HFFc6 (cell line): ENCODE results near the gene FAM222B. TPM values are rescaled to one million over a fixed set of nuclear protein-coding genes. Genes with fewer than 3 reads are reported as not detected.

ENCODE experiments used
- DNase-seq: peaks from one replicate; pipeline ENCODE4 v3.0.0-alpha.2; 2018
- H3K27ac Mint-ChIP-seq: 2 replicates; pipeline ENCODE4 v1.8.0; 2020; ENCODE audit warnings: mild to moderate bottlenecking, mixed read lengths
- H3K27me3 Mint-ChIP-seq: 2 replicates; pipeline ENCODE4 v1.8.0; 2021; ENCODE audit warnings: mild to moderate bottlenecking, moderate library complexity, mixed read lengths; ENCODE audit not compliant: insufficient read depth
- H3K36me3 Mint-ChIP-seq: 2 replicates; pipeline ENCODE4 v1.8.0; 2021; ENCODE audit warnings: low read depth, mixed read lengths
- H3K4me1 Mint-ChIP-seq: 2 replicates; pipeline ENCODE4 v1.8.0; 2020; ENCODE audit warnings: low read depth, mixed read lengths
- H3K4me3 Mint-ChIP-seq: 2 replicates; pipeline ENCODE4 v1.8.0; 2020; ENCODE audit warnings: mild to moderate bottlenecking, moderate library complexity, mixed read lengths
- H3K9me3 Mint-ChIP-seq: 2 replicates; pipeline ENCODE4 v1.8.0; 2020; ENCODE audit warnings: mild to moderate bottlenecking, mixed read lengths
- total RNA-seq, 6 experiments: library from RNA; stranded (reverse); fragmentation: NEBNext Ultra II Directional; extraction: Animal tissue kit (Norgen Biotek cat#: 25700); gene quantifications; 2 replicates in 1 of 6; 3 replicates in 5 of 6; pipeline ENCODE4 v1.2.3, GENCODE V29; 2021
- TF ChIP-seq, protein P1 (sequence below): fragments of 200-600 bp; sonication (generic); IDR thresholded peaks from 2 replicates; pipeline ENCODE4 v1.5.0; 2021; ENCODE audit warnings: antibody characterized with exemption, mild to moderate bottlenecking

FAM222B gene
- total RNA-seq, 6 experiments from 2014 or later = 14.5 to 17.2 (median 16.6) TPM

DNA sequence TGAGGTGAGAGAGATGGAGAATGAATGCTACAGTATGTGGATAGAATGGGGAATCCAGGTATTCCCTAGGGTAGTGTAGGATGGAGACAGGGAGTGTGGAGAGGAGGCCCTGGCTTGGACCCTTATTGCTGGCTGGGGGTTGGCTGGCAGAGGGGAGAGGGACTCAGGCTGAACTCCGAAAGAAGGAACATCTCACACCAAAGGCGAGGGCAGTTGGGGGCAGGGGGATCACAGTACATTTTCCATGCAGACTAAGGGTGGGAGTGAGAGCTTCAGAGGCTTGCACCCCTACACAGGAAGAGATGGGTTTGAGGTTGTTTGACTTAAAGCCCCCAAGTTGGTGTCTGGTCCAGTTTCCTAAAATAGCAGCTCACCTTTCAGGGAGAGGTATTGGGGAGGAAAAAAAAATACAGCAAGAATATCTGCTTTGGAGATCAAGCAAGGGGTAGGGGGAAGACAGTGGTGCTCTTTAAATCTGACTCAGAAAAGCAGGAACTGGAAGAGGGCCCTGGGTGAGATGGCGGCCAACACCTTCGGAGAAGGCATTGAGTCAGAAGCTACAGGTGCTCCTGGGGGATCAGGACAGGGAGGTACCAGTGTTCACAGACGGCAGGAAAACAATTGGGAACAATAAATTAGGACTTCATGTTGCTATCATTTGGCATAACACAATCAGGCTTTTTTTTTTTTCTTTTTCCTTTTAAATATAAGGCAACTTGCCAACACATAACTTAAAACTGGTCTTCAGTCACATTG is 86.4 kb downstream of the FAM222B start:
- TF ChIP-seq, protein P1, sequence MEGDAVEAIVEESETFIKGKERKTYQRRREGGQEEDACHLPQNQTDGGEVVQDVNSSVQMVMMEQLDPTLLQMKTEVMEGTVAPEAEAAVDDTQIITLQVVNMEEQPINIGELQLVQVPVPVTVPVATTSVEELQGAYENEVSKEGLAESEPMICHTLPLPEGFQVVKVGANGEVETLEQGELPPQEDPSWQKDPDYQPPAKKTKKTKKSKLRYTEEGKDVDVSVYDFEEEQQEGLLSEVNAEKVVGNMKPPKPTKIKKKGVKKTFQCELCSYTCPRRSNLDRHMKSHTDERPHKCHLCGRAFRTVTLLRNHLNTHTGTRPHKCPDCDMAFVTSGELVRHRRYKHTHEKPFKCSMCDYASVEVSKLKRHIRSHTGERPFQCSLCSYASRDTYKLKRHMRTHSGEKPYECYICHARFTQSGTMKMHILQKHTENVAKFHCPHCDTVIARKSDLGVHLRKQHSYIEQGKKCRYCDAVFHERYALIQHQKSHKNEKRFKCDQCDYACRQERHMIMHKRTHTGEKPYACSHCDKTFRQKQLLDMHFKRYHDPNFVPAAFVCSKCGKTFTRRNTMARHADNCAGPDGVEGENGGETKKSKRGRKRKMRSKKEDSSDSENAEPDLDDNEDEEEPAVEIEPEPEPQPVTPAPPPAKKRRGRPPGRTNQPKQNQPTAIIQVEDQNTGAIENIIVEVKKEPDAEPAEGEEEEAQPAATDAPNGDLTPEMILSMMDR = no peak
- DNase-seq = no peak
- Mint-ChIP-seq H3K4me1 (peaks cover 24% of the 10 kb centered on the region), H3K4me3 (no peak overlapping the region), H3K27ac (no peak overlapping the region; the same call in 1 of the 2 replicates), H3K27me3 (peaks cover 24% of the 10 kb centered on the region), H3K9me3 (no peaks in the 10 kb centered on the region), H3K36me3 (peaks cover 13% of the 10 kb centered on the region; the same call in 1 of the 2 replicates)

DNA sequence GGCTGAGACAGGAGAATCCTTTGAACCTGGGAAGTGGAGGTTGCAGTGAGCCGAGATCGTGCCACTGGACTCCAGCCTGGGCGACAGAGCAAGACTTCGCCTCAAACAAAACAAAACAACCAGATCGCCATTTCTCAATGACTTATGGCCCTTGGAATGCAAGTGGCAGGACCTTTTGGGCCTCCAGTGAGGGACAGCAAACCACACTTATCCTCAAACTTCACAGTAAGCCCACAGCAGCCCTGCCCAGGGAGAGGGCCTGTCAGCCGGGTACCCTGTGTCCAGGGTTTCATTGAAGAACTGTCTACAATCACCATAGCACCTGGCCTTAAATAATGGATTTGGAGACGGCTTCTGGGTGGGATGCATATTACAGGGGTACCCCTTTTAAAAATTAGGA is 87.1 kb downstream of the FAM222B start:
- Mint-ChIP-seq H3K4me1 (peaks cover 19% of the 10 kb centered on the region), H3K4me3 (no peak overlapping the region), H3K9me3 (no peaks in the 10 kb centered on the region), H3K36me3 (peaks cover 13% of the 10 kb centered on the region), H3K27me3 (peaks cover 27% of the 10 kb centered on the region), H3K27ac (peak overlapping the region; percentile 27; the same call in 1 of the 2 replicates)
- TF ChIP-seq, protein P1 = no peak
- DNase-seq = no peak

- no peaks in the 10 kb centered on the region for H3K9me3 Mint-ChIP-seq
- H3K4me3 Mint-ChIP-seq = no peak overlapping the region; the same call in 1 of the 2 replicates
- H3K27ac Mint-ChIP-seq = no peak overlapping the region
- peaks cover 35% of the 10 kb centered on the region for H3K27me3 Mint-ChIP-seq
- peaks cover 10% of the 10 kb centered on the region for H3K36me3 Mint-ChIP-seq
- no peak for DNase-seq
- TF ChIP-seq, protein P1 = no peak
- H3K4me1 Mint-ChIP-seq = peaks cover 33% of the 10 kb centered on the region
These were observed 90.8 kb downstream of the FAM222B start for GRCh38 chr17:28751600-28752366.

- H3K9me3 Mint-ChIP-seq = no peaks in the 10 kb centered on the region
- H3K27me3 Mint-ChIP-seq = peaks cover 30% of the 10 kb centered on the region
- no peak overlapping the region for H3K4me3 Mint-ChIP-seq
- TF ChIP-seq, protein P1 = peak; percentile 98
- H3K4me1 Mint-ChIP-seq = peaks cover 30% of the 10 kb centered on the region
- peak overlapping the region; percentile 53 for H3K27ac Mint-ChIP-seq
- DNase-seq = peak; percentile 89
- H3K36me3 Mint-ChIP-seq = peaks cover 15% of the 10 kb centered on the region
These were observed 92.2 kb downstream of the FAM222B start for GRCh38 chr17:28750178-28751047.

DNA sequence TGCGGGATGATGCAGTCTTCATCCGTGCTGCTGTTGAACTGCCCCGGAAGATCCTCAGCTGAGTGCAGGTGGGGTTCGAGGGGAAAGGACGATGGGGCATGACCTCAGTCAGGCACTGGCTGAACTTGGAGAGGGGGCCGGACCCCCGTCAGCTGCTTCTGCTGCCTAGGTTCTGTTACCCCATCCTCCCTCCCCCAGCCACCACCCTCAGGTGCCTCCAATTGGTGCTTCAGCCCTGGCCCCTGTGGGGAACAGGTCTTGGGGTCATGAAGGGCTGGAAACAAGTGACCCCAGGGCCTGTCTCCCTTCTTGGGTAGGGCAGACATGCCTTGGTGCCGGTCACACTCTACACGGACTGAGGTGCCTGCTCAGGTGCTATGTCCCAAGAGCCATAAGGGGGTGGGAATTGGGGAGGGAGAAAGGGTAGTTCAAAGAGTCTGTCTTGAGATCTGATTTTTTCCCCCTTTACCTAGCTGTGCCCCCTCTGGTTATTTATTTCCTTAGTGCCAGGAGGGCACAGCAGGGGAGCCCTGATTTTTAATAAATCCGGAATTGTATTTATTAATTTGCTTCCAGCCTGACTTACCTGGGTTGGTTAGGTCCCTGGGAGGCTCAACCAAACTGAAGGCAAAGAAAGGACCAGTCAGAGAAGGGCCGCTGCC is 92.9 kb downstream of the FAM222B start:
- Mint-ChIP-seq H3K27ac (peak overlapping the region; percentile 51; the same call in 1 of the 2 replicates), H3K9me3 (no peaks in the 10 kb centered on the region), H3K4me3 (no peak overlapping the region), H3K4me1 (peaks cover 27% of the 10 kb centered on the region), H3K36me3 (peaks cover 15% of the 10 kb centered on the region), H3K27me3 (peaks cover 33% of the 10 kb centered on the region)
- TF ChIP-seq, protein P1 = no peak
- DNase-seq = no peak
